ENCODE data around the gene SPIRE2. TPM values are rescaled to one million over a fixed set of nuclear protein-coding genes. Genes with fewer than 3 reads are reported as not detected.
"Not testable (repeated sequence)": the region's sequence is repeated elsewhere in the genome, so short reads cannot be mapped to it uniquely, and the experiment has no call there.

Gene SPIRE2
- total and polyA plus RNA-seq, 11 donors: 0.31 to 2.3 (median 1.3) TPM

DNA sequence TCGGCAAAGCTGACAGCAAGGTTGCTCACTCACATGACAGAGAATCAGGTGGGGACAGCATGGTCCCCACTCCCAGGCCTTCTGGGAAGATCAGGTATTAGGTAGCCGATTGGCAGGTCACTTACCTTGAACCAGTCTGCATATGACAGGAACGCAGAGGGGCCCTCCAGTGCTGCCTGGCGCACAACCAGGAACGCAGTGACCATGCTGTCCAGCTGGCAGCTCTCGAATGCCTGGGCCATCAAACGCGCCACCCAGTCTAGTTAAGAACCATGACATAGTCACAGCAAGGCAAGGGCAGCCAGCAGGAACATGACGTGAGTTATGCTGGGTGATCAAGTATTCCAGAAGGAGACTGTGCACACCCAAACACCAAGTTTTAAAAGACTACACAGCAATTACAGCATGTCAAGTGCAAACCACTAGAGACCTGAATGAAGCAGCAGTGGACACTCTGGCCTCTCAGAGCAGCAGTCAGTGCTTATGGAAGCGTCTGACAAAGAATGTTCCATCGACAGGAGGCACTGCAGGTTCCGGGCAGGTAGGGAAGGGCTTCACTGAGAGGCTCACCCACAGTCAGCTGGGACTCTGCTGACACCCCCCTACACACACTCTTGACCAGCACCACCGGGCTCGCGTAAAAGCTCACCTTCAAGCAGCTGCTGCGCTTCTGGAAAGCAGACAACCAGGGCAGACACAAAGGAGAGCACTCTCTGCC lies 36.8 kb upstream of the SPIRE2 start:
- Histone ChIP-seq H3K4me3 (no peak overlapping the region), H3K4me1 (no peaks in the 10 kb centered on the region), H3K27ac (no peak overlapping the region), H3K27me3 (no peaks in the 10 kb centered on the region), H3K9me3 (no peaks in the 10 kb centered on the region), H3K36me3 (peaks cover 0 to 10% (median 0%) of the 10 kb centered on the region in 9 donors)
- TF ChIP-seq, protein P1, sequence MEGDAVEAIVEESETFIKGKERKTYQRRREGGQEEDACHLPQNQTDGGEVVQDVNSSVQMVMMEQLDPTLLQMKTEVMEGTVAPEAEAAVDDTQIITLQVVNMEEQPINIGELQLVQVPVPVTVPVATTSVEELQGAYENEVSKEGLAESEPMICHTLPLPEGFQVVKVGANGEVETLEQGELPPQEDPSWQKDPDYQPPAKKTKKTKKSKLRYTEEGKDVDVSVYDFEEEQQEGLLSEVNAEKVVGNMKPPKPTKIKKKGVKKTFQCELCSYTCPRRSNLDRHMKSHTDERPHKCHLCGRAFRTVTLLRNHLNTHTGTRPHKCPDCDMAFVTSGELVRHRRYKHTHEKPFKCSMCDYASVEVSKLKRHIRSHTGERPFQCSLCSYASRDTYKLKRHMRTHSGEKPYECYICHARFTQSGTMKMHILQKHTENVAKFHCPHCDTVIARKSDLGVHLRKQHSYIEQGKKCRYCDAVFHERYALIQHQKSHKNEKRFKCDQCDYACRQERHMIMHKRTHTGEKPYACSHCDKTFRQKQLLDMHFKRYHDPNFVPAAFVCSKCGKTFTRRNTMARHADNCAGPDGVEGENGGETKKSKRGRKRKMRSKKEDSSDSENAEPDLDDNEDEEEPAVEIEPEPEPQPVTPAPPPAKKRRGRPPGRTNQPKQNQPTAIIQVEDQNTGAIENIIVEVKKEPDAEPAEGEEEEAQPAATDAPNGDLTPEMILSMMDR (IDR thresholded peaks at IDR 0.05): no peak
- TF ChIP-seq POLR2A (IDR thresholded peaks at IDR 0.05): no peak
- ATAC-seq: peak in 3 of 4 donors; percentile 22 to 47 (median 41)
- WGBS, 4 donors: 89 to 100% (median 97%) methylated on average over 9 to 16 of the region's 16 CpGs
- no peak for DNase-seq
- intact Hi-C loops (cut with DNase I): loop anchor here in 8 of 10 donors (5.0 to 10.0 kb wide), 5 partner anchors 39 to 89 kb away; partner anchors contain the start of gene SPATA2L (in 4 of the 8)

GRCh38 chr16:89793092-89793491 lies 35.2 kb upstream of the SPIRE2 start:
- DNase-seq: peak; percentile 29 to 79 (median 58)
- intact Hi-C loops (cut with DNase I): loop anchor here in 8 of 10 donors (2.0 to 10.0 kb wide), 6 partner anchors 41 to 91 kb away; partner anchors contain the start of gene SPATA2L (in 4 of the 8)
- TF ChIP-seq, protein P1 (IDR thresholded peaks at IDR 0.05): peak; percentile 65 to 82 (median 74)
- not testable (repeated sequence) for H3K4me1 ChIP-seq, H3K4me3 ChIP-seq, H3K9me3 ChIP-seq, H3K27me3 ChIP-seq, H3K27ac ChIP-seq, ATAC-seq, H3K36me3 ChIP-seq
- WGBS, 4 donors: 15 to 23% (median 17%) methylated on average over 12 of the region's 12 CpGs

DNA sequence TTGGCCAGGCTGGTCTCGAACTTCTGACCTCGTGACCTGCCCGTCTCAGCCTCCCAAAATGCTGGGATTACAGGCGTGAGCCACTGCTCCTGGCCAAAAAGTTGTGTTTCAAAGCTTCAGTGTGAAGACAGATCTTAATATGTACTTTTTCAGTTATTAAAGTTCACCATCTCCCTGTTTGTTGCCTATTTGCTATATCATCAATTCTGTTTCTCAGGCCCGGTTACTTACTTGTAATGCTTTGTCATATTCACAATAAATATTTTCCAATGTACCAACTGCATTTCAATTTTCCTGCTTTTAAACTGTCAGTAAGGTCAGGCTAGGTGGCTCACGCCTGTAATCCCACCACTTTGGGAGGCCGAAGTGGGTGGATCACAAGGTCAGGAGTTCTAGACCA lies 34.3 kb upstream of the SPIRE2 start:
- ATAC-seq (no peak), DNase-seq (no peak)
- Histone ChIP-seq H3K36me3 (peaks cover 0 to 10% (median 0%) of the 10 kb centered on the region in 9 donors), H3K27ac (no peak overlapping the region), H3K9me3 (no peaks in the 10 kb centered on the region), H3K4me1 (peaks cover 0 to 9% (median 5%) of the 10 kb centered on the region in 12 donors), H3K4me3 (no peak overlapping the region), H3K27me3 (no peaks in the 10 kb centered on the region)
- intact Hi-C loops (cut with DNase I): loop anchor here in 9 of 10 donors (2.0 to 10.0 kb wide), 6 partner anchors 42 to 92 kb away; partner anchors contain the start of gene SPATA2L (in 4 of the 9)
- 77 to 97% (median 96%) methylated on average over 7 of the region's 7 CpGs for WGBS, 4 donors
- no peak for TF ChIP-seq POLR2A (IDR thresholded peaks at IDR 0.05)
- TF ChIP-seq, protein P1 (IDR thresholded peaks at IDR 0.05): no peak

DNA sequence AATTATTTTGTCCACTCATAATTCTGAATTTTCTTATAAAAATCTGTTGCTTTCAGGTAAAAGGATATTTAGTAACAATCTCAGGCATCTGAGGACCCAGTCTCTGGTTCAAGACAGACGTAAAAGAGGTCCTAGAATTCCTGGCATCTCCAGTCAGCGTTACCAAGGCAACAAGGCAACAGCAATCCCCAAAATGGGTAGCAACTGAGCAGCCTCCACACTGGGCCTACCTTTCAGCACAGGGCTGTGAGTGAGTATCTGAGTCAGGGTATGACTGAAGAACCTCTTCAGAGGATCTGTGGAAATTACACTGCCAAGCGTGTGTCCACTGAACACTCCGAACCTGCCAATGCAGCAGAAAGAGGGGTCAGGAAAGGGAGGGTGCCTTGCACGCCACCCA lies 32.6 kb upstream of the SPIRE2 start:
- intact Hi-C loops (cut with DNase I): loop anchor here in 3 of 10 donors (2.0 to 10.0 kb wide), 3 partner anchors 67 to 91 kb away; partner anchors contain the start of gene SPATA2L (in 1 of the 3)

More for the DNA sequence above, 32.6 kb upstream of the SPIRE2 start:
- Histone ChIP-seq H3K4me3 (no peak overlapping the region), H3K27me3 (no peaks in the 10 kb centered on the region), H3K36me3 (peaks cover 0 to 9% (median 0%) of the 10 kb centered on the region in 9 donors), H3K4me1 (peaks cover 0 to 15% (median 7%) of the 10 kb centered on the region in 12 donors), H3K27ac (no peak overlapping the region), H3K9me3 (no peaks in the 10 kb centered on the region)
- peak in 1 of 5 donors; percentile 4 for DNase-seq
- 86 to 97% (median 95%) methylated on average over 5 of the region's 5 CpGs for WGBS, 4 donors
- TF ChIP-seq, protein P1 (IDR thresholded peaks at IDR 0.05): no peak
- no peak for TF ChIP-seq POLR2A (IDR thresholded peaks at IDR 0.05)
- ATAC-seq: no peak
